Liver (tissue), 9 donors: ENCODE measurements around the gene PTTG2. TPM values are rescaled to one million over a fixed set of nuclear protein-coding genes. Genes with fewer than 3 reads are reported as not detected.
A peak's percentile ranks its signal among the peaks of the same experiment; 100 is the strongest.

Experiments
- DNase-seq: peaks from one replicate; pipeline ENCODE4 v3.0.0-alpha.2; 2017; ENCODE audit warnings: low spot score
- H3K27ac ChIP-seq, 2 donors: one replicate each; pipeline ENCODE4 v1.7.0; 2013; ENCODE audit warnings: inconsistent platforms in 2 of 2, low read length in 2 of 2, control low read depth in 1 of 2, low read depth in 1 of 2, mild to moderate bottlenecking in 1 of 2
- H3K27me3 ChIP-seq, 4 donors: one replicate each; pipeline versions ENCODE4 v1.6.1 to v1.7.0; 2013; ENCODE audit warnings: low read length in 3 of 4, inconsistent platforms in 1 of 4, mild to moderate bottlenecking in 1 of 4, moderate library complexity in 1 of 4; ENCODE audit not compliant: control insufficient read depth in 4 of 4, insufficient read depth in 4 of 4
- H3K36me3 ChIP-seq, 4 donors: one replicate each; pipeline versions ENCODE4 v1.6.1 to v1.7.0; 2013; ENCODE audit warnings: low read length in 3 of 4, mild to moderate bottlenecking in 3 of 4, low read depth in 1 of 4, moderate library complexity in 1 of 4; ENCODE audit not compliant: control insufficient read depth in 4 of 4, insufficient read depth in 3 of 4
- H3K4me1 ChIP-seq, 4 donors: one replicate each; pipeline versions ENCODE4 v1.6.1 to v1.7.0; 2013; ENCODE audit warnings: low read length in 3 of 4, mild to moderate bottlenecking in 3 of 4, moderate library complexity in 1 of 4; ENCODE audit not compliant: control insufficient read depth in 4 of 4, insufficient read depth in 4 of 4
- H3K4me3 ChIP-seq, 3 donors: one replicate each; pipeline versions ENCODE4 v1.6.1 to v1.7.0; 2013; ENCODE audit warnings: low read length in 3 of 3, control low read depth in 1 of 3, low read depth in 1 of 3, mild to moderate bottlenecking in 1 of 3
- H3K9ac ChIP-seq, 2 donors: one replicate each; pipeline ENCODE4 v1.7.0; 2013; ENCODE audit warnings: low read length in 2 of 2, mild to moderate bottlenecking in 2 of 2, moderate library complexity in 2 of 2, control low read depth in 1 of 2, low read depth in 1 of 2
- H3K9me3 ChIP-seq, 4 donors: one replicate each; pipeline versions ENCODE4 v1.6.1 to v1.7.0; 2013; ENCODE audit warnings: low read length in 3 of 4; ENCODE audit not compliant: control insufficient read depth in 4 of 4
- ATF3 ChIP-seq: IDR thresholded peaks from 2 replicates; pipeline ENCODE4 v1.6.1; 2016; ENCODE audit warnings: antibody characterized with exemption
- CTCF ChIP-seq: fragments of 150-350 bp; IDR thresholded peaks from 2 replicates; pipeline ENCODE4 v1.5.1; 2017; ENCODE audit warnings: improper control_type of control experiment, low read depth, low read length; ENCODE audit not compliant: missing input control
- EGR1 ChIP-seq, 2 donors: IDR thresholded peaks; 2 replicates each; pipeline ENCODE4 v1.6.1; 2016 to 2018; ENCODE audit warnings: antibody characterized with exemption in 2 of 2, low read depth in 2 of 2
- FOXA1 ChIP-seq: IDR thresholded peaks from 2 replicates; pipeline ENCODE4 v1.6.1; 2016; ENCODE audit warnings: antibody characterized with exemption
- FOXA2 ChIP-seq: IDR thresholded peaks from 2 replicates; pipeline ENCODE4 v1.6.1; 2016; ENCODE audit warnings: antibody characterized with exemption
- GABPA ChIP-seq, 2 donors: IDR thresholded peaks in 1 of 2; conservative IDR thresholded peaks in 1 of 2; 2 replicates each; pipeline ENCODE4 v1.6.1; 2016; ENCODE audit warnings: antibody characterized with exemption in 2 of 2, mild to moderate bottlenecking in 1 of 2, moderate library complexity in 1 of 2
- HNF4A ChIP-seq, 2 donors: conservative IDR thresholded peaks; 2 replicates each; pipeline ENCODE4 v1.6.1; 2016; ENCODE audit warnings: antibody characterized with exemption in 2 of 2, mild to moderate bottlenecking in 2 of 2
- HNF4G ChIP-seq: IDR thresholded peaks from 2 replicates; pipeline ENCODE4 v1.6.1; 2016; ENCODE audit warnings: antibody characterized with exemption
- JUND ChIP-seq, 2 donors: IDR thresholded peaks; 2 replicates each; pipeline ENCODE4 v1.6.1; 2016; ENCODE audit warnings: antibody characterized with exemption in 2 of 2
- MAX ChIP-seq: IDR thresholded peaks from 2 replicates; pipeline ENCODE4 v1.6.1; 2016; ENCODE audit warnings: antibody characterized with exemption
- NR2F2 ChIP-seq: IDR thresholded peaks from 2 replicates; pipeline ENCODE4 v1.6.1; 2016; ENCODE audit warnings: antibody characterized with exemption
- RAD21 ChIP-seq, 2 donors: IDR thresholded peaks; 2 replicates each; pipeline ENCODE4 v1.6.1; 2016; ENCODE audit warnings: antibody characterized with exemption in 2 of 2, mild to moderate bottlenecking in 2 of 2
- REST ChIP-seq: IDR thresholded peaks from 2 replicates; pipeline ENCODE4 v1.6.1; 2016; ENCODE audit warnings: antibody characterized with exemption, mild to moderate bottlenecking
- RXRA ChIP-seq, 2 donors: IDR thresholded peaks; 2 replicates each; pipeline ENCODE4 v1.6.1; 2017 to 2018; ENCODE audit warnings: antibody characterized with exemption in 2 of 2, mild to moderate bottlenecking in 1 of 2
- SP1 ChIP-seq: IDR thresholded peaks from 2 replicates; pipeline ENCODE4 v1.6.1; 2018; ENCODE audit warnings: antibody characterized with exemption, mild to moderate bottlenecking
- TAF1 ChIP-seq: conservative IDR thresholded peaks from 2 replicates; pipeline ENCODE4 v1.6.1; 2016; ENCODE audit warnings: antibody characterized with exemption, mild to moderate bottlenecking
- YY1 ChIP-seq: IDR thresholded peaks from 2 replicates; pipeline ENCODE4 v1.6.1; 2016; ENCODE audit warnings: antibody characterized with exemption, mild to moderate bottlenecking
- WGBS: extraction: QIAGEN DNeasy Blood & Tissue Kit; methylation state at CpG from one replicate; pipeline ENCODE4 v1.1.7; 2013; 5-methylcytosine and 5-hydroxymethylcytosine counted together
- polyA plus RNA-seq, 2 donors: library from polyadenylated mRNA; stranded (reverse) in 1 of 2; unstranded in 1 of 2; fragments of 200-250 nt in 1 of 2; fragments of >200 nt in 1 of 2; fragmentation: Nextera tagmentation in 1 of 2; extraction: Ambion mirVana in 1 of 2; gene quantifications; one replicate each; pipeline versions ENCODE4 v1.2.1 to v1.2.3, GENCODE V29; 2013 to 2015
- total RNA-seq, 2 donors: library from RNA; depleted of rRNA; stranded (reverse); fragments of >200 nt; gene quantifications; one replicate each; pipeline ENCODE4 v1.2.3, GENCODE V29; 2014
- donor health status: healthy.
- donor health status: healthy.
- donor health status: healthy.
- donor health status: healthy.
- donor health status: healthy.

Gene PTTG2
- total and polyA plus RNA-seq, 4 donors, result 0.24 to 0.92 TPM; not detected in 2

GRCh38 chr4:37976991-37977470 lies 16.8 kb downstream of the PTTG2 start:
- Histone ChIP-seq H3K27ac (peak overlapping the region; percentile 99), H3K27me3 (no peaks in the 10 kb centered on the region), H3K9me3 (no peaks in the 10 kb centered on the region), H3K36me3 (peaks cover 0 to 2% (median 0%) of the 10 kb centered on the region in 4 donors), H3K9ac (peak overlapping the region; percentile 85 to 92), H3K4me3 (peak overlapping the region; percentile 56 to 91 (median 85)), H3K4me1 (peaks cover 4 to 33% (median 19%) of the 10 kb centered on the region in 4 donors)
- DNase-seq, result peak; percentile 75
- TF ChIP-seq FOXA2, result no peak
- no peak for TF ChIP-seq ATF3
- TF ChIP-seq GABPA (IDR thresholded peaks at IDR 0.05 in 1 of 2, conservative IDR thresholded peaks at IDR 0.05 in 1 of 2), result no peak
- peak in 1 of 2 donors; percentile 11 for TF ChIP-seq RAD21 (IDR thresholded peaks at IDR 0.05)
- 2% methylated on average over 48 of the region's 50 CpGs for WGBS

GRCh38 chr4:37977471-37978247 lies 17.5 kb downstream of the PTTG2 start:
- Histone ChIP-seq H3K9me3 (no peaks in the 10 kb centered on the region), H3K9ac (peak overlapping the region; percentile 54 to 85), H3K27me3 (no peaks in the 10 kb centered on the region), H3K4me3 (peak overlapping the region; percentile 43 to 91 (median 85)), H3K36me3 (peaks cover 0 to 2% (median 0%) of the 10 kb centered on the region in 4 donors), H3K4me1 (peaks cover 4 to 33% (median 19%) of the 10 kb centered on the region in 4 donors), H3K27ac (peak overlapping the region; percentile 99)
- under 1% methylated on average over 74 of the region's 74 CpGs for WGBS
- DNase-seq, result peak; percentile 50
- TF ChIP-seq HNF4A (conservative IDR thresholded peaks at IDR 0.05) (peak; percentile 25 to 32), RAD21 (IDR thresholded peaks at IDR 0.05) (peak; percentile 74 to 82), CTCF (peak; percentile 63), JUND (IDR thresholded peaks at IDR 0.05) (no peak), SP1 (peak; percentile 12), ATF3 (no peak), YY1 (peak; percentile 24), RXRA (IDR thresholded peaks at IDR 0.05) (peak in 1 of 2 donors; percentile 23)

- no peaks in the 10 kb centered on the region for H3K27me3 ChIP-seq
- peak overlapping the region; percentile 41 to 85 for H3K9ac ChIP-seq
- no peak for DNase-seq
- H3K4me1 ChIP-seq, result peaks cover 4 to 33% (median 19%) of the 10 kb centered on the region in 4 donors
- 43% methylated on average over 11 of the region's 11 CpGs for WGBS
- peaks cover 0 to 2% (median 0%) of the 10 kb centered on the region in 4 donors for H3K36me3 ChIP-seq
- no peaks in the 10 kb centered on the region for H3K9me3 ChIP-seq
- H3K27ac ChIP-seq, result peak overlapping the region; percentile 99
- H3K4me3 ChIP-seq, result peak overlapping the region; percentile 43 to 91 (median 85)
- TF ChIP-seq FOXA1 (no peak), MAX (no peak), CTCF (no peak), TAF1 (no peak), REST (no peak), GABPA (IDR thresholded peaks at IDR 0.05 in 1 of 2, conservative IDR thresholded peaks at IDR 0.05 in 1 of 2) (no peak), HNF4G (no peak), NR2F2 (no peak), FOXA2 (no peak), EGR1 (IDR thresholded peaks at IDR 0.05; ENCODE audit: low read depth in 2 of 2) (no peak), RXRA (IDR thresholded peaks at IDR 0.05) (no peak)
Observed at GRCh38 chr4:37978248-37978924, 18.2 kb downstream of the PTTG2 start.
